ENCODE measurements around the gene CADPS.

Gene CADPS

GRCh38 chr3:62722344-62722743, 152.9 kb downstream of the CADPS start:
- TF ChIP-seq TAF1 (IDR thresholded peaks at IDR 0.05; ENCODE audit: borderline replicate concordance, insufficient read depth, low read length) (no peak), FOXP2 (optimal IDR thresholded peaks at IDR 0.05; ENCODE audit: borderline replicate concordance, extremely low read depth, extremely low read length, insufficient read depth) (no peak), SIN3A (IDR thresholded peaks at IDR 0.05; ENCODE audit: borderline replicate concordance, insufficient read depth, low read length) (no peak), POLR2AphosphoS5 (IDR thresholded peaks at IDR 0.05; ENCODE audit: low read depth, low read length) (no peak), REST (IDR thresholded peaks at IDR 0.05; ENCODE audit: insufficient read depth in 1 of 2, low read depth in 2 of 2, low read length in 2 of 2) (no peak)

- no peak for TF ChIP-seq TAF1 (IDR thresholded peaks at IDR 0.05; ENCODE audit: borderline replicate concordance, insufficient read depth, low read length)
- TF ChIP-seq FOXP2 (optimal IDR thresholded peaks at IDR 0.05; ENCODE audit: borderline replicate concordance, extremely low read depth, extremely low read length, insufficient read depth): no peak
- TF ChIP-seq POLR2AphosphoS5 (IDR thresholded peaks at IDR 0.05; ENCODE audit: low read depth, low read length): no peak
Measured at GRCh38 chr3:62718515-62719320, 156.5 kb downstream of the CADPS start.

GRCh38 chr3:62718011-62718410, 157.2 kb downstream of the CADPS start:
- TF ChIP-seq POLR2AphosphoS5 (IDR thresholded peaks at IDR 0.05; ENCODE audit: low read depth, low read length): no peak
- TF ChIP-seq FOXP2 (optimal IDR thresholded peaks at IDR 0.05; ENCODE audit: borderline replicate concordance, extremely low read depth, extremely low read length, insufficient read depth): no peak
- no peak for TF ChIP-seq TAF1 (IDR thresholded peaks at IDR 0.05; ENCODE audit: borderline replicate concordance, insufficient read depth, low read length)
- TF ChIP-seq REST (IDR thresholded peaks at IDR 0.05; ENCODE audit: insufficient read depth in 1 of 2, low read depth in 2 of 2, low read length in 2 of 2): no peak
- no peak for TF ChIP-seq SIN3A (IDR thresholded peaks at IDR 0.05; ENCODE audit: borderline replicate concordance, insufficient read depth, low read length)

GRCh38 chr3:62712746-62713145, 162.5 kb downstream of the CADPS start:
- TF ChIP-seq REST (IDR thresholded peaks at IDR 0.05; ENCODE audit: insufficient read depth in 1 of 2, low read depth in 2 of 2, low read length in 2 of 2) (no peak), SIN3A (IDR thresholded peaks at IDR 0.05; ENCODE audit: borderline replicate concordance, insufficient read depth, low read length) (no peak), FOXP2 (optimal IDR thresholded peaks at IDR 0.05; ENCODE audit: borderline replicate concordance, extremely low read depth, extremely low read length, insufficient read depth) (no peak), TAF1 (IDR thresholded peaks at IDR 0.05; ENCODE audit: borderline replicate concordance, insufficient read depth, low read length) (no peak), POLR2AphosphoS5 (IDR thresholded peaks at IDR 0.05; ENCODE audit: low read depth, low read length) (no peak)

DNA sequence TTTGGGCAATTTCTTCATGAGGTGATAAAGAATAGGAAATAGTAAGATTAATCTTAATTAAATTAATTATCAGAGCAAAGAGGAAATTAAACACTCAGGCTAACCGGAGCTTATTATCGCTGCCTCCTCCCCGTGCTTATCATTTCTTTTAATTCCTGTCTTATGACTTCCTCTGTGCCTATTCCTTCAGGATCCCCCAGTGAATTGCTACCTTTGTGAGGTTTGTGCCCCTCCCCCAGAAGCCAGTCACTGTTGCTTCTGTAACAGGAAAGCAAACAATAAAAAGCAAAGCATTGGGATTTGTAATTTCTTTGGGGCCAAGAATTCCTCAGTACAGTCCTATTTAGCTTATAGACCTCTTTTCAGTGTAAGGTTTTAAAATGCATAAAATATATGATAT, 164.5 kb downstream of the CADPS start:
- no peak for TF ChIP-seq POLR2AphosphoS5 (IDR thresholded peaks at IDR 0.05; ENCODE audit: low read depth, low read length)
- TF ChIP-seq TAF1 (IDR thresholded peaks at IDR 0.05; ENCODE audit: borderline replicate concordance, insufficient read depth, low read length): no peak
- no peak for TF ChIP-seq REST (IDR thresholded peaks at IDR 0.05; ENCODE audit: insufficient read depth in 1 of 2, low read depth in 2 of 2, low read length in 2 of 2)
- no peak for TF ChIP-seq FOXP2 (optimal IDR thresholded peaks at IDR 0.05; ENCODE audit: borderline replicate concordance, extremely low read depth, extremely low read length, insufficient read depth)
- no peak for TF ChIP-seq SIN3A (IDR thresholded peaks at IDR 0.05; ENCODE audit: borderline replicate concordance, insufficient read depth, low read length)

All from PFSK-1 (cell line).